Naive thymus-derived CD4-positive, alpha-beta T cell (primary cell): ENCODE data around the gene LRMDA. TPM values are rescaled to one million over a fixed set of nuclear protein-coding genes. Genes with fewer than 3 reads are reported as not detected.

Experiments
- ATAC-seq: fragments of 150-1000 bp; cut with Tn5 transposase; 2 replicates; pipeline ENCODE4 v1.10.0; 2021; ENCODE audit warnings: mild to moderate bottlenecking, moderate library complexity
- CTCF ChIA-PET: fragments of 350-600 bp; sonication (Branson Sonifier 250); formaldehyde crosslinking; loops from one replicate; lab custom pipeline; 2021; ENCODE audit warnings: antibody characterized with exemption; lab: Charles Lee
- POLR2A ChIA-PET: fragments of 350-600 bp; sonication (Branson Sonifier 250); formaldehyde crosslinking; loops from one replicate; lab custom pipeline; 2021; ENCODE audit warnings: antibody characterized with exemption, inconsistent platforms; lab: Charles Lee
- DNase-seq, 9 donors: peaks; one replicate each; pipeline versions ENCODE4 v3.0.0 to v3.0.0-alpha.2; 2020 to 2022; ENCODE audit warnings: mixed read lengths in 1 of 9
- H3K27ac ChIP-seq: one replicate; pipeline ENCODE4 v1.7.0; 2013; ENCODE audit warnings: mild to moderate bottlenecking, low read depth, low read length, moderate library complexity
- H3K27me3 ChIP-seq, 2 donors: one replicate each; pipeline ENCODE4 v1.7.0; 2013; ENCODE audit warnings: low read length in 2 of 2, mild to moderate bottlenecking in 2 of 2, moderate library complexity in 2 of 2; ENCODE audit not compliant: control insufficient read depth in 2 of 2, insufficient read depth in 2 of 2
- H3K36me3 ChIP-seq, 3 experiments: 1 replicate in 2 of 3; 2 replicates in 1 of 3; pipeline ENCODE4 v1.7.0; 2013; ENCODE audit warnings: low read length in 3 of 3, mild to moderate bottlenecking in 3 of 3, moderate library complexity in 1 of 3; ENCODE audit not compliant: insufficient read depth in 3 of 3, control insufficient read depth in 2 of 3
- H3K4me1 ChIP-seq, 2 donors: one replicate each; pipeline ENCODE4 v1.7.0; 2013; ENCODE audit warnings: low read length in 2 of 2, mild to moderate bottlenecking in 2 of 2, moderate library complexity in 1 of 2; ENCODE audit not compliant: control insufficient read depth in 2 of 2, insufficient read depth in 2 of 2
- H3K4me3 ChIP-seq: 2 replicates; pipeline ENCODE4 v1.7.0; 2013; ENCODE audit warnings: mild to moderate bottlenecking, low read length
- H3K9me3 ChIP-seq, 3 experiments: 1 replicate in 2 of 3; 2 replicates in 1 of 3; pipeline ENCODE4 v1.7.0; 2013; ENCODE audit warnings: low read length in 3 of 3; ENCODE audit not compliant: control insufficient read depth in 2 of 3
- H3K27ac Mint-ChIP-seq, 9 donors: one replicate each; pipeline ENCODE4 v1.8.0; 2020 to 2022; ENCODE audit warnings: mixed read lengths in 9 of 9, mild to moderate bottlenecking in 8 of 9, moderate library complexity in 5 of 9, inconsistent platforms in 2 of 9
- H3K27me3 Mint-ChIP-seq, 5 donors: one replicate each; pipeline ENCODE4 v1.8.0; 2021 to 2022; ENCODE audit warnings: mixed read lengths in 5 of 5, mild to moderate bottlenecking in 1 of 5
- H3K36me3 Mint-ChIP-seq, 5 donors: one replicate each; pipeline ENCODE4 v1.8.0; 2020 to 2022; ENCODE audit warnings: mixed read lengths in 5 of 5, mild to moderate bottlenecking in 3 of 5, inconsistent platforms in 1 of 5
- H3K4me1 Mint-ChIP-seq, 7 donors: one replicate each; pipeline ENCODE4 v1.8.0; 2020 to 2022; ENCODE audit warnings: mixed read lengths in 7 of 7, mild to moderate bottlenecking in 3 of 7, inconsistent platforms in 1 of 7
- H3K4me3 Mint-ChIP-seq, 10 donors: one replicate each; pipeline ENCODE4 v1.8.0; 2020 to 2022; ENCODE audit warnings: mild to moderate bottlenecking in 10 of 10, mixed read lengths in 10 of 10, moderate library complexity in 6 of 10, inconsistent platforms in 2 of 10
- H3K9me3 Mint-ChIP-seq, 11 donors: one replicate each; pipeline ENCODE4 v1.8.0; 2020 to 2022; ENCODE audit warnings: mixed read lengths in 11 of 11, mild to moderate bottlenecking in 4 of 11, inconsistent platforms in 1 of 11, moderate library complexity in 1 of 11
- intact Hi-C, 2 donors: fragments of 100-400 bp; cut with micrococcal nuclease; formaldehyde crosslinking; loops; one replicate each; pipeline ENCODE4 v1.15.1; 2023
- polyA plus RNA-seq, 2 donors: library from polyadenylated mRNA; unstranded; fragments of 300-500 nt; fragmentation: Illumina TruSeq; gene quantifications; one replicate each; pipeline ENCODE4 v1.2.3, GENCODE V29; 2021
- total RNA-seq, 6 experiments: library from RNA in 5 of 6; stranded (reverse) in 5 of 6; gene quantifications; 1 replicate in 5 of 6; 2 replicates in 1 of 6; pipeline ENCODE4 v1.2.3 and lab custom pipeline; 2021 to 2026

The LRMDA gene
- total and polyA plus RNA-seq, 7 experiments from 2014 or later = 0.57 to 14.9 (median 3.0) TPM; not detected in 4

- Mint-ChIP-seq H3K4me1 (no peaks in the 10 kb centered on the region), H3K27ac (no peak overlapping the region), H3K9me3 (peaks cover 0 to 8% (median 0%) of the 10 kb centered on the region in 11 donors), H3K27me3 (peaks cover 2 to 19% (median 8%) of the 10 kb centered on the region in 5 donors), H3K36me3 (peaks cover 0 to 3% (median 0%) of the 10 kb centered on the region in 5 donors), H3K4me3 (no peak overlapping the region)
- CTCF ChIA-PET = no interaction called here
- H3K27ac ChIP-seq = no peak overlapping the region
- no peaks in the 10 kb centered on the region for H3K9me3 ChIP-seq
- DNase-seq (no peak), ATAC-seq (no peak)
- no peaks in the 10 kb centered on the region for H3K27me3 ChIP-seq
- POLR2A ChIA-PET = no interaction called here
- no peaks in the 10 kb centered on the region for H3K36me3 ChIP-seq
- no peak overlapping the region for H3K4me3 ChIP-seq
- intact Hi-C loops = no loop called here
- no peaks in the 10 kb centered on the region for H3K4me1 ChIP-seq
Observed at GRCh38 chr10:75597773-75598440, 166.5 kb downstream of the LRMDA start.

DNA sequence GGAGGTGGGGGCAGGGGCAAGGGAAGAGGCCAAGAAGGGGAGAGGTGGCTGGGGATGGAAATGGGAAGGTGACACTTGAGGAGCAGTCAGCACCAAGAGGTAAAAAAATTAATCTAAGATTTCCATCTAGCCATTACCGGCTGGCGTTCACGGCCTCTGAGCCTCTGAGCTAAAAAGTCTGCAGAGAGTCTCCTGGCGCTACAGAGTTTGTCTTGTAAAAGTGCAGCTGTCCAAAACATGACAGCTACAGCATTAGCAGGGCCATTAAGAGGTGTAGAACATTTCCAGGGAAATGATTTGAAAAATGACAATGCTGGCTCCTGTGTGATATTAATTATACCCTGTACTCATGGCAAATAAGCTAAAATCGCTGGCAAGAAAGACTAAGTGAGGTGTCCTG lies 167.6 kb downstream of the LRMDA start:
- peaks cover 0 to 8% (median 0%) of the 10 kb centered on the region in 11 donors for H3K9me3 Mint-ChIP-seq
- no peak for DNase-seq
- H3K27me3 Mint-ChIP-seq = peaks cover 2 to 20% (median 8%) of the 10 kb centered on the region in 5 donors
- no peak for ATAC-seq
- H3K9me3 ChIP-seq = no peaks in the 10 kb centered on the region
- no peaks in the 10 kb centered on the region for H3K4me1 ChIP-seq
- CTCF ChIA-PET = no interaction called here
- H3K27ac ChIP-seq = no peak overlapping the region
- no peak overlapping the region for H3K4me3 ChIP-seq
- H3K36me3 Mint-ChIP-seq = peaks cover 0 to 3% (median 0%) of the 10 kb centered on the region in 5 donors
- no peak overlapping the region for H3K27ac Mint-ChIP-seq
- no peak overlapping the region for H3K4me3 Mint-ChIP-seq
- no peaks in the 10 kb centered on the region for H3K4me1 Mint-ChIP-seq
- POLR2A ChIA-PET = no interaction called here
- no peaks in the 10 kb centered on the region for H3K27me3 ChIP-seq
- no peaks in the 10 kb centered on the region for H3K36me3 ChIP-seq
- intact Hi-C loops = no loop called here

- ATAC-seq (no peak), DNase-seq (no peak)
- Histone ChIP-seq H3K27me3 (no peaks in the 10 kb centered on the region), H3K36me3 (no peaks in the 10 kb centered on the region), H3K27ac (no peak overlapping the region), H3K4me1 (no peaks in the 10 kb centered on the region), H3K4me3 (no peak overlapping the region), H3K9me3 (no peaks in the 10 kb centered on the region)
- Mint-ChIP-seq H3K27me3 (peaks cover 2 to 22% (median 10%) of the 10 kb centered on the region in 5 donors), H3K36me3 (peaks cover 0 to 3% (median 0%) of the 10 kb centered on the region in 5 donors), H3K4me1 (no peaks in the 10 kb centered on the region), H3K4me3 (no peak overlapping the region), H3K27ac (no peak overlapping the region), H3K9me3 (peaks cover 0 to 8% (median 0%) of the 10 kb centered on the region in 11 donors)
- CTCF ChIA-PET = no interaction called here
- POLR2A ChIA-PET = no interaction called here
- intact Hi-C loops = no loop called here
Observed at GRCh38 chr10:75599875-75600648, 168.6 kb downstream of the LRMDA start.

DNA sequence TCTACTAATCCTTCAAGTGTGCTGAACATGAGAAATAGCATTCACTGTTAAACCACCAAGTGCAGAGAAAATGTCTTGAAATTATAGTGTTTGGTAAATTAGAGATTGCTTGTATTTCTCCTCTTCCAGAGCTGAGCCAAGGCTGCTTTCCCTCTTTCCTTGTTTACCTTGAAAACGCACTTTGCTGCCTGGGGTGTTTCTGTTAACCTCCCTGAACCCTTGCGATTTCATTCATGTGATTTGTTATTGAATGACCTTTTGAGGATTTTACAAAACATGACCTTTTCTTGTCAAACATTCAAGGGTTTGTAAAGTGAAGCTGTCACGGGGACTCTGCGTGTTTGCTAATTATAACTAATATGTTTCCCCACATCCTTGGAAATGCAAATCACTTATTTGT lies 169.4 kb downstream of the LRMDA start:
- no peak overlapping the region for H3K27ac ChIP-seq
- DNase-seq (no peak), ATAC-seq (no peak)
- no peaks in the 10 kb centered on the region for H3K27me3 ChIP-seq
- ChIA-PET CTCF (no interaction called here), POLR2A (no interaction called here)
- Mint-ChIP-seq H3K27ac (no peak overlapping the region), H3K4me1 (no peaks in the 10 kb centered on the region), H3K9me3 (peaks cover 0 to 8% (median 0%) of the 10 kb centered on the region in 11 donors), H3K4me3 (no peak overlapping the region), H3K27me3 (peaks cover 2 to 27% (median 10%) of the 10 kb centered on the region in 5 donors), H3K36me3 (peaks cover 0 to 3% (median 0%) of the 10 kb centered on the region in 5 donors)
- no peaks in the 10 kb centered on the region for H3K36me3 ChIP-seq
- no peaks in the 10 kb centered on the region for H3K9me3 ChIP-seq
- intact Hi-C loops = no loop called here
- no peaks in the 10 kb centered on the region for H3K4me1 ChIP-seq
- H3K4me3 ChIP-seq = no peak overlapping the region

DNA sequence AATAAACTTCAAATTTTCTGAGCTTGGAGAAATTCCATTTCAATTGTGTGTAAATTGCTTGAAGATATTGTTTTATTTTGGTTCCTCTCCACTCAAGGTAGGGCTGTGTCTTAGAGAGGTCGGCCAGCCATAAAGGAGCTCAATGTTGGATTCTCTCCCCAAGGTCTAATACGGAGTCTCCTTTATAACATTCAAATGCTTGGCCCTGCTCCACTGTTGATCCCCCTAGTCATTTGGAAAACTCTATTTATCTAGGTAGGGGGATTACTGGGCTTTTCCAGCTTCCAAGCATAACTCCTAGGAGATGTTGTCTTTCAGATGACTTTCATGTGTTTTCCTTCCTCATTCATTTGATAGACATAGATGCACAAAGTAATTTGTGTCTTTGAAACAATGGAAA lies 170.9 kb downstream of the LRMDA start:
- peaks cover 2 to 27% (median 10%) of the 10 kb centered on the region in 5 donors for H3K27me3 Mint-ChIP-seq
- Histone ChIP-seq H3K36me3 (no peaks in the 10 kb centered on the region), H3K27me3 (no peaks in the 10 kb centered on the region), H3K4me3 (no peak overlapping the region), H3K4me1 (no peaks in the 10 kb centered on the region), H3K9me3 (no peaks in the 10 kb centered on the region), H3K27ac (no peak overlapping the region)
- H3K36me3 Mint-ChIP-seq = peaks cover 0 to 3% (median 0%) of the 10 kb centered on the region in 5 donors
- H3K4me1 Mint-ChIP-seq = no peaks in the 10 kb centered on the region
- no peak overlapping the region for H3K4me3 Mint-ChIP-seq
- ATAC-seq (no peak), DNase-seq (no peak)
- H3K9me3 Mint-ChIP-seq = peaks cover 0 to 8% (median 0%) of the 10 kb centered on the region in 11 donors
- no peak overlapping the region for H3K27ac Mint-ChIP-seq
- POLR2A ChIA-PET = no interaction called here
- intact Hi-C loops = no loop called here
- CTCF ChIA-PET = no interaction called here

DNA sequence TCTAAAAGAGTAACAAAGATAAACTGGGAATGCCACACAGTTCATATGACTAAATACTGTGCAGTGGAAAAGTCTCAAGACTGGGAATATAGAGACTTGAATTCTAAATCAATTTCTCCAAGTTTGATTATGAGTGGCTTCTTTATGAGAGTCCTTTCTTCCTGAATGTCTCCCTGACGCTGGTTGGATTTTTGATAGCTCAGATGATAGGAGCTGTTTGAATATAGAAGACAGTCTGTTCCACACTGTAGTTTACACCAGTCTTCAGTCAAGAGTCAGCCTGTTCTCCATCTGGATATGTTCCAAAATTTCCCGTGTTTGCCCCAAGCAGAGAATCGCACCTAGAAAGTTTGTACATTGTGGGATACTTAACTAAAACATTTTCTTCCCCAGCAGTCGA lies 173.7 kb downstream of the LRMDA start:
- no peak overlapping the region for H3K4me3 ChIP-seq
- DNase-seq (no peak), ATAC-seq (no peak)
- ChIA-PET POLR2A (no interaction called here), CTCF (no interaction called here)
- H3K27ac ChIP-seq = no peak overlapping the region
- H3K36me3 ChIP-seq = no peaks in the 10 kb centered on the region
- Mint-ChIP-seq H3K4me3 (no peak overlapping the region), H3K36me3 (peaks cover 0 to 2% (median 0%) of the 10 kb centered on the region in 5 donors), H3K27me3 (peaks cover 2 to 25% (median 9%) of the 10 kb centered on the region in 5 donors), H3K9me3 (peaks cover 0 to 7% (median 0%) of the 10 kb centered on the region in 11 donors), H3K4me1 (no peaks in the 10 kb centered on the region), H3K27ac (no peak overlapping the region)
- no peaks in the 10 kb centered on the region for H3K27me3 ChIP-seq
- intact Hi-C loops = no loop called here
- no peaks in the 10 kb centered on the region for H3K9me3 ChIP-seq
- no peaks in the 10 kb centered on the region for H3K4me1 ChIP-seq
